HL-60/S4 (cell line): ENCODE measurements around the gene FANCC.

Experiments used
- in situ Hi-C: fragments of 300-500 bp; cut with MboI; formaldehyde crosslinking; loops from 2 replicates; pipeline ENCODE4 v1.14.3; 2022; ENCODE audit warnings: low sequenced_read_pairs

The FANCC gene

GRCh38 chr9:95104980-95105379 lies 212.5 kb downstream of the FANCC start:
- in situ Hi-C loops = no loop called here

GRCh38 chr9:95104581-95104960 lies 212.9 kb downstream of the FANCC start:
- in situ Hi-C loops = no loop called here

- in situ Hi-C loops = no loop called here
These were observed 213.5 kb downstream of the FANCC start for GRCh38 chr9:95103871-95104580.

- in situ Hi-C loops = no loop called here
These were observed 214.2 kb downstream of the FANCC start for GRCh38 chr9:95103281-95103771.

GRCh38 chr9:95102572-95102971 lies 214.9 kb downstream of the FANCC start:
- in situ Hi-C loops = no loop called here

GRCh38 chr9:95102001-95102433 lies 215.5 kb downstream of the FANCC start:
- in situ Hi-C loops = no loop called here

GRCh38 chr9:95101326-95101725 lies 216.2 kb downstream of the FANCC start:
- in situ Hi-C loops = no loop called here

GRCh38 chr9:95100071-95100627 lies 217.4 kb downstream of the FANCC start:
- in situ Hi-C loops = no loop called here

- in situ Hi-C loops = no loop called here
These were observed 218.0 kb downstream of the FANCC start for GRCh38 chr9:95099321-95100070.

- in situ Hi-C loops = no loop called here
These were observed 219.1 kb downstream of the FANCC start for GRCh38 chr9:95098391-95098921.

- in situ Hi-C loops = no loop called here
These were observed 220.2 kb downstream of the FANCC start for GRCh38 chr9:95097279-95097678.

GRCh38 chr9:95096807-95097206 lies 220.7 kb downstream of the FANCC start:
- in situ Hi-C loops = no loop called here

- in situ Hi-C loops = no loop called here
These were observed 221.1 kb downstream of the FANCC start for GRCh38 chr9:95096381-95096780.

- in situ Hi-C loops = no loop called here
These were observed 221.7 kb downstream of the FANCC start for GRCh38 chr9:95095641-95096355.

- in situ Hi-C loops = no loop called here
These were observed 223.5 kb downstream of the FANCC start for GRCh38 chr9:95094002-95094401.

- in situ Hi-C loops = no loop called here
These were observed 223.9 kb downstream of the FANCC start for GRCh38 chr9:95093586-95093985.

- in situ Hi-C loops = no loop called here
These were observed 225.0 kb downstream of the FANCC start for GRCh38 chr9:95092262-95093072.

GRCh38 chr9:95091601-95092261 lies 225.8 kb downstream of the FANCC start:
- in situ Hi-C loops = no loop called here

GRCh38 chr9:95090871-95091577 lies 226.5 kb downstream of the FANCC start:
- in situ Hi-C loops = no loop called here
